ENCODE data around the gene VSTM2B.
A peak's percentile ranks its signal among the peaks of the same experiment; 100 is the strongest.

Gene VSTM2B

GRCh38 chr19:29609636-29610035 is 83.8 kb downstream of the VSTM2B start:
- no peak for DNase-seq (ENCODE audit: low read depth)
- H3K4me3 ChIP-seq (ENCODE audit: low read depth, low read length), result no peak overlapping the region
- no peak for TF ChIP-seq CTCF (IDR thresholded peaks at IDR 0.05; ENCODE audit: control insufficient read depth, extremely low read depth, insufficient read depth)

GRCh38 chr19:29610213-29610573 is 84.4 kb downstream of the VSTM2B start:
- TF ChIP-seq CTCF (IDR thresholded peaks at IDR 0.05; ENCODE audit: control insufficient read depth, extremely low read depth, insufficient read depth), result no peak
- DNase-seq (ENCODE audit: low read depth), result no peak

DNA sequence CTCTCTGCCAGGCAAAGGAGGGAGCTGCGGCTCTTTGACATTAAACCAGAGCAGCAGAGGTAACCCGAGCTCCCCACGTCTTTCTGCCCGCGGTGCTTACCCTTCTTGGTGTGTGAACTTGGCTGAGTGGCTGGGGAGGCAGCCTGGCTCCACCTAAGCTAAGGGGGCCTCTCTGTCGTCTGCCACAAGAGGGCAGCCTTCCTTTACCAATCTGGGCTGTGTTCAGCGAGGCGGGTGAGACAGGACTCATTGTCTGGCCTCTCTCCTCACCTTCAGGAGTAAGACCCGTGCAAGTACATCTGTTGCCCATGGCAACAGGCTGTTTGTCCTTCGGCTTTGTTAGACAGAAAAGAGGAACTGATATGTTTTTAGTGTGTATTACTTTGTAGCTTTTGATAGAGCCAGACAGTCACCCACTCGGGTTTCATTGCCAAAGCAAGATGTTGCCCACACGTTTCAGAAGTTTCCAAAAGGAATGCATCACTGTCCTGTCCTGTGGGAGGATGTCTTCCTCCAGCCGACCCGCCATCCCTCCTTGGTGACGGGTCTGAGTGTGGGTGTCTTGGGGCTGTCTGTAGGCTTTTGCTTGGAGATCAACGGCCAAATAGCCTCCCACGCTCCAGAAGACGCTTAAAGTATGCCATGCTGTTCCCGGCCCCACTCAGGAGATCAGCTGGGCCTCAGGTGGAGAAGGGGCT is 84.9 kb downstream of the VSTM2B start:
- H3K4me3 ChIP-seq (ENCODE audit: low read depth, low read length), result no peak overlapping the region
- DNase-seq (ENCODE audit: low read depth), result peak; percentile 44
- TF ChIP-seq CTCF (IDR thresholded peaks at IDR 0.05; ENCODE audit: control insufficient read depth, extremely low read depth, insufficient read depth), result peak; percentile 94

More at GRCh38 chr19:29610213-29610573, 84.4 kb downstream of the VSTM2B start:
- no peak overlapping the region for H3K4me3 ChIP-seq (ENCODE audit: low read depth, low read length)

DNA sequence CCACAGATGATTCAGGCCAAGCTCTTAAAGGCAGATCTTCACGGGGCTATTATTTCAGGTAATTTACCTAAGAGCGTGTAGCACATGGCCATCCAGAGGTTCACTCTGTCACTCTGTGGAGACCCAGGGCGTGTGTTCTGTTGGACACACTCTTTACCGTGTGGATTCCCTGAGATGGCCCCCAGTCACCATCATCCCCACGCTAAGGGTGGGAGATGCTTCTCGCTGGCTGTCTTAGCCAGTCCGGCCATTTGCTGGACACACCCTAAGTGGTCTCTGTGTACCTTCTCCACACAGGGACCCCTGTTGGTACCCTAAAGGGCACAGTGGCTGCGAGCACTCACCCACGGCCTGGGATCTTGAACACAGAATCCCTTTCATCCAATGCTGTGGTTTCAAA is 86.3 kb downstream of the VSTM2B start:
- no peak for DNase-seq (ENCODE audit: low read depth)
- H3K4me3 ChIP-seq (ENCODE audit: low read depth, low read length), result no peak overlapping the region
- TF ChIP-seq CTCF (IDR thresholded peaks at IDR 0.05; ENCODE audit: control insufficient read depth, extremely low read depth, insufficient read depth), result no peak

- DNase-seq (ENCODE audit: low read depth), result no peak
- no peak overlapping the region for H3K4me3 ChIP-seq (ENCODE audit: low read depth, low read length)
- no peak for TF ChIP-seq CTCF (IDR thresholded peaks at IDR 0.05; ENCODE audit: control insufficient read depth, extremely low read depth, insufficient read depth)
These were observed 87.2 kb downstream of the VSTM2B start for GRCh38 chr19:29612801-29613595.

- DNase-seq (ENCODE audit: low read depth), result no peak
- TF ChIP-seq CTCF (IDR thresholded peaks at IDR 0.05; ENCODE audit: control insufficient read depth, extremely low read depth, insufficient read depth), result no peak
- H3K4me3 ChIP-seq (ENCODE audit: low read depth, low read length), result no peak overlapping the region
These were observed 88.3 kb downstream of the VSTM2B start for GRCh38 chr19:29614046-29614445.
